ENCODE results near the gene TBC1D13.

- TF ChIP-seq CTCF (IDR thresholded peaks at IDR 0.05) (no peak), EZH2 (IDR thresholded peaks at IDR 0.05; ENCODE audit: borderline replicate concordance, insufficient read depth, low read depth, low read length, poor library complexity, severe bottlenecking) (no peak)
Measured at GRCh38 chr9:128818839-128819715, 32.0 kb downstream of the TBC1D13 start.

All from B cell (primary cell).